HepG2 (cell line): Measurements from ENCODE around the gene LEMD2. TPM values are rescaled to one million over a fixed set of nuclear protein-coding genes. Genes with fewer than 3 reads are reported as not detected.

ENCODE experiments used
- ADNP ChIP-seq: sonication (generic); formaldehyde crosslinking; IDR thresholded peaks from 2 replicates; pipeline ENCODE4 v1.4.0; 2020; ENCODE audit warnings: missing genetic modification reagents
- BATF2 ChIP-seq: sonication (generic); formaldehyde crosslinking; IDR thresholded peaks from 2 replicates; pipeline ENCODE4 v1.8.0; 2022; ENCODE audit warnings: mild to moderate bottlenecking, missing genetic modification reagents, moderate library complexity
- HNRNPL ChIP-seq: fragments of 200-400 bp; formaldehyde crosslinking; IDR thresholded peaks from 2 replicates; pipeline ENCODE4 v1.6.1; 2017; ENCODE audit warnings: mild to moderate bottlenecking, low read depth, low read length
- KDM4B ChIP-seq: sonication (generic); formaldehyde crosslinking; IDR thresholded peaks from 2 replicates; pipeline ENCODE4 v1.4.0; 2020; ENCODE audit warnings: missing genetic modification reagents
- LBX2 ChIP-seq: sonication (generic); formaldehyde crosslinking; IDR thresholded peaks from 2 replicates; pipeline ENCODE4 v1.5.0; 2020; ENCODE audit warnings: missing genetic modification reagents, mild to moderate bottlenecking, borderline replicate concordance
- MNT ChIP-seq: fragments of 450-650 bp; IDR thresholded peaks from 2 replicates; pipeline ENCODE4 v1.6.1; 2016
- NFE2L1 ChIP-seq: sonication (generic); formaldehyde crosslinking; IDR thresholded peaks from 2 replicates; pipeline ENCODE4 v1.4.0; 2020; ENCODE audit warnings: missing genetic modification reagents, mild to moderate bottlenecking, borderline replicate concordance
- PHF20 ChIP-seq: sonication (generic); formaldehyde crosslinking; IDR thresholded peaks from 2 replicates; pipeline ENCODE4 v1.5.0; 2020; ENCODE audit warnings: mild to moderate bottlenecking, missing genetic modification reagents
- POLR2A ChIP-seq, 2 experiments: IDR thresholded peaks; 2 replicates each; pipeline ENCODE4 v1.6.1; 2011; ENCODE audit warnings: low read depth in 2 of 2, low read length in 2 of 2, mild to moderate bottlenecking in 1 of 2, moderate library complexity in 1 of 2; ENCODE audit not compliant: insufficient read depth in 1 of 2
- RBFOX2 ChIP-seq: fragments of 200-400 bp; formaldehyde crosslinking; IDR thresholded peaks from 2 replicates; pipeline ENCODE4 v1.6.1; 2017; ENCODE audit warnings: low read depth, mild to moderate bottlenecking, low read length
- RFX1 ChIP-seq: fragments of 450-650 bp; IDR thresholded peaks from 2 replicates; pipeline ENCODE4 v1.6.1; 2017
- SRF ChIP-seq: IDR thresholded peaks from 2 replicates; pipeline ENCODE4 v1.6.1; 2011; ENCODE audit warnings: mild to moderate bottlenecking, low read depth, low read length, moderate library complexity
- SRSF4 ChIP-seq: fragments of 200-400 bp; formaldehyde crosslinking; IDR thresholded peaks from one replicate; pipeline ENCODE4 v1.6.1; 2018; ENCODE audit warnings: mild to moderate bottlenecking, low read depth, low read length, moderate library complexity; ENCODE audit not compliant: poor library complexity, severe bottlenecking
- TAF1 ChIP-seq: sonication (generic); formaldehyde crosslinking; IDR thresholded peaks from 2 replicates; pipeline ENCODE4 v1.4.0; 2020; ENCODE audit warnings: missing genetic modification reagents
- TRAFD1 ChIP-seq: sonication (generic); formaldehyde crosslinking; IDR thresholded peaks from 2 replicates; pipeline ENCODE4 v1.5.1; 2020; ENCODE audit warnings: missing genetic modification reagents, mild to moderate bottlenecking, borderline replicate concordance
- ZBTB33 ChIP-seq: sonication (generic); formaldehyde crosslinking; IDR thresholded peaks from 2 replicates; pipeline ENCODE4 v1.4.0; 2020; ENCODE audit warnings: missing genetic modification reagents
- ZBTB38 ChIP-seq: sonication (generic); formaldehyde crosslinking; IDR thresholded peaks from 2 replicates; pipeline ENCODE4 v1.5.1; 2020; ENCODE audit warnings: mild to moderate bottlenecking, missing genetic modification reagents
- ZC3H13 ChIP-seq: sonication (generic); formaldehyde crosslinking; IDR thresholded peaks from 2 replicates; pipeline ENCODE4 v1.8.1; 2023; ENCODE audit warnings: mild to moderate bottlenecking, missing genetic modification reagents, moderate library complexity
- ZFP36L1 ChIP-seq: sonication (generic); formaldehyde crosslinking; IDR thresholded peaks from 2 replicates; pipeline ENCODE4 v1.8.0; 2022; ENCODE audit warnings: mild to moderate bottlenecking, missing genetic modification reagents, moderate library complexity
- ZNF143 ChIP-seq: sonication (generic); formaldehyde crosslinking; IDR thresholded peaks from 2 replicates; pipeline ENCODE4 v1.4.0; 2020; ENCODE audit warnings: missing genetic modification reagents
- ZNF296 ChIP-seq: sonication (generic); formaldehyde crosslinking; conservative IDR thresholded peaks from 2 replicates; pipeline ENCODE4 v1.5.0; 2020; ENCODE audit warnings: mild to moderate bottlenecking, missing genetic modification reagents
- ZNF382 ChIP-seq: sonication (generic); formaldehyde crosslinking; IDR thresholded peaks from 2 replicates; pipeline ENCODE4 v1.5.0; 2020; ENCODE audit warnings: missing genetic modification reagents, mild to moderate bottlenecking, borderline replicate concordance
- ZNF441 ChIP-seq: sonication (generic); formaldehyde crosslinking; IDR thresholded peaks from 2 replicates; pipeline ENCODE4 v1.7.0; 2021; ENCODE audit warnings: missing genetic modification reagents, borderline replicate concordance
- ZNF614 ChIP-seq: IDR thresholded peaks from 2 replicates; pipeline ENCODE4 v1.6.1; 2018; ENCODE audit warnings: missing biosample characterization, missing genetic modification reagents, inconsistent platforms, borderline replicate concordance
- polyA plus RNA-seq, 8 experiments: library from polyadenylated mRNA; depleted of rRNA in 3 of 8; stranded (reverse) in 7 of 8; unstranded in 1 of 8; fragments of >200 nt; fragmentation: Illumina TruSeq in 4 of 8; extraction: Trizol in 4 of 8; gene quantifications; 2 replicates each; pipeline versions ENCODE4 v1.2.1 to v1.2.3, GENCODE V29; 2011 to 2016; ENCODE audit warnings: low read depth in 4 of 8, missing spikeins in 1 of 8, mixed read lengths in 1 of 8; ENCODE audit not compliant: insufficient read depth in 1 of 8
- total RNA-seq, 5 experiments: library from RNA; depleted of rRNA; stranded (reverse); fragments of >200 nt; fragmentation: Illumina TruSeq; extraction: Trizol; gene quantifications; 2 replicates each; pipeline ENCODE4 v1.2.3, GENCODE V29; 2016; ENCODE audit warnings: low read depth in 1 of 5

LEMD2 gene
- total and polyA plus RNA-seq, 2 of the 13 experiments (the other 11 are each of a cell fraction or from before 2014, with no cell fraction given): 45.2 to 62.9 TPM

GRCh38 chr6:33761922-33762629 is 26.9 kb downstream of the LEMD2 start (continued):
- TF ChIP-seq TAF1 (no peak), ZBTB33 (peak; percentile 70), ZFP36L1 (CRISPR knock-in tag) (no peak), BATF2 (CRISPR knock-in tag) (no peak), RBFOX2 (no peak), PHF20 (CRISPR knock-in tag) (no peak), SRF (no peak), SRSF4 (no peak), ZNF296 (CRISPR knock-in tag) (0 out of 2 replicates have a peak, but pooled peaks have one; percentile 26), ZNF143 (CRISPR knock-in tag) (peak; percentile 28; the same call in 1 of the 2 replicates), POLR2A (IDR thresholded peaks at IDR 0.05; ENCODE audit: insufficient read depth in 1 of 2, low read depth in 2 of 2, low read length in 2 of 2) (no peak; a peak in 1 of 4 replicates), KDM4B (CRISPR knock-in tag) (peak; percentile 65), ZBTB38 (peak; percentile 58; the same call in 1 of the 2 replicates), TRAFD1 (CRISPR knock-in tag) (no peak), HNRNPL (peak; percentile 73; the same call in 1 of the 2 replicates), ADNP (CRISPR knock-in tag) (peak; percentile 81; the same call in 1 of the 2 replicates), ZNF614 (peak; percentile 76; the same call in 1 of the 2 replicates), MNT (no peak), ZNF382 (CRISPR knock-in tag) (no peak), LBX2 (CRISPR knock-in tag) (no peak), RFX1 (no peak), ZC3H13 (no peak), ZNF441 (no peak), NFE2L1 (CRISPR knock-in tag) (no peak)
